ENCODE results near the gene CTBP2. TPM values are rescaled to one million over a fixed set of nuclear protein-coding genes. Genes with fewer than 3 reads are reported as not detected.
A peak's percentile ranks its signal among the peaks of the same experiment; 100 is the strongest.

The CTBP2 gene
- total RNA-seq, 1 experiment from 2014 or later, result 212 TPM

- H3K4me2 ChIP-seq (ENCODE audit: insufficient read depth, insufficient read length, low read length), result no peak overlapping the region
- H3K18ac ChIP-seq (ENCODE audit: insufficient read length, low read depth, low read length), result no peak overlapping the region
- no peak overlapping the region for H2BK20ac ChIP-seq (ENCODE audit: low read depth, low read length, poor library complexity, severe bottlenecking)
- no peak overlapping the region for H3K23ac ChIP-seq (ENCODE audit: insufficient read length, low read depth, low read length)
- peak overlapping the region in 2 of 3 experiments; percentile 86 to 92; a peak in 3 of 7 replicates for H3K27ac Mint-ChIP-seq
- H3K27ac ChIP-seq (ENCODE audit: insufficient read length, low read depth, low read length), result no peak overlapping the region
- no peak overlapping the region for H4K8ac ChIP-seq (replicated peaks; ENCODE audit: insufficient read length, low read depth, low read length)
- H2BK120ac ChIP-seq (ENCODE audit: low read depth, low read length, poor library complexity, severe bottlenecking), result no peak overlapping the region
- peaks cover 61% of the 10 kb centered on the region; the same call in 1 of the 2 replicates for H3K79me2 ChIP-seq (ENCODE audit: insufficient read depth, low read length)
- no peak overlapping the region for H2AK5ac ChIP-seq (ENCODE audit: insufficient read length, low read length)
- peaks cover 45 to 73% (median 56%) of the 10 kb centered on the region in 3 experiments for H3K36me3 Mint-ChIP-seq (ENCODE audit: insufficient read depth in 1 of 3, low read depth in 3 of 3)
- no peaks in the 10 kb centered on the region for H3K9me3 Mint-ChIP-seq
- H4K91ac ChIP-seq (ENCODE audit: insufficient read length, low read depth, low read length), result no peak overlapping the region
- no peak overlapping the region for H2AFZ ChIP-seq (ENCODE audit: low read length)
- no peaks in the 10 kb centered on the region for H3K9me3 ChIP-seq (ENCODE audit: control insufficient read depth, low read depth, low read length)
- no peak for DNase-seq
- H2BK15ac ChIP-seq (ENCODE audit: low read depth, low read length), result no peak overlapping the region
- no peak overlapping the region for H3K56ac ChIP-seq (ENCODE audit: insufficient read length, low read depth, low read length)
- no peak overlapping the region for H2BK12ac ChIP-seq (ENCODE audit: insufficient read length, low read depth, low read length)
- no peaks in the 10 kb centered on the region; the same call in none of the 2 replicates for H3K27me3 Mint-ChIP-seq (ENCODE audit: low read depth)
- H3K4me1 ChIP-seq (ENCODE audit: insufficient read depth, low read length), result peaks cover 13% of the 10 kb centered on the region; the same call in 1 of the 2 replicates
- no peaks in the 10 kb centered on the region for H3K23me2 ChIP-seq (ENCODE audit: insufficient read length, low read depth, low read length, poor library complexity, severe bottlenecking)
- no peak overlapping the region for H3T11ph ChIP-seq (ENCODE audit: low read length)
- H3K4ac ChIP-seq (ENCODE audit: low read depth, low read length), result no peak overlapping the region
- no peak overlapping the region for H4K5ac ChIP-seq (ENCODE audit: insufficient read length, low read depth, low read length)
- H3K14ac ChIP-seq (ENCODE audit: insufficient read depth, low read length), result no peak overlapping the region
- peaks cover 20% of the 10 kb centered on the region for H3K79me1 ChIP-seq (ENCODE audit: insufficient read depth, low read depth, low read length, poor library complexity, severe bottlenecking)
- TF ChIP-seq CTCF (conservative IDR thresholded peaks at IDR 0.05), result no peak
- no peak overlapping the region for H3K9ac ChIP-seq (ENCODE audit: extremely low read depth, insufficient read length, low read length)
- no peak overlapping the region for H3K4me3 Mint-ChIP-seq
- H3K4me1 Mint-ChIP-seq, result peaks cover 77 to 87% of the 10 kb centered on the region in 2 experiments
- H4K20me1 ChIP-seq (ENCODE audit: control insufficient read depth, insufficient read depth, insufficient read length), result peaks cover 6% of the 10 kb centered on the region
- no CpG with 5 or more reads among the region's 9 CpGs for WGBS (ENCODE audit: extremely low coverage, insufficient read length, low lambda C conversion rate)
- H2BK5ac ChIP-seq (ENCODE audit: insufficient read length, low read length), result no peak overlapping the region
- no peaks in the 10 kb centered on the region for H3K27me3 ChIP-seq (ENCODE audit: insufficient read depth, low read length)
These were observed 97.5 kb downstream of the CTBP2 start for GRCh38 chr10:125062914-125063230.
